ENCODE data around the gene ARL2BP.

Gene ARL2BP

GRCh38 chr16:57226701-57227621, 18.1 kb upstream of the ARL2BP start:
- peaks cover 91% of the 10 kb centered on the region for H3K36me3 Mint-ChIP-seq (ENCODE audit: low read depth)

GRCh38 chr16:57229079-57229478, 16.0 kb upstream of the ARL2BP start:
- Mint-ChIP-seq H3K4me1 (ENCODE audit: low read depth) (no peaks in the 10 kb centered on the region), H3K4me3 (no peak overlapping the region), H3K9me3 (no peaks in the 10 kb centered on the region), H3K36me3 (ENCODE audit: low read depth) (peaks cover 90% of the 10 kb centered on the region), H3K27me3 (no peaks in the 10 kb centered on the region), H3K27ac (no peak overlapping the region)
- DNase-seq: no peak

More at GRCh38 chr16:57226701-57227621, 18.1 kb upstream of the ARL2BP start:
- DNase-seq: no peak
- Mint-ChIP-seq H3K27me3 (no peaks in the 10 kb centered on the region), H3K4me3 (no peak overlapping the region), H3K27ac (peak overlapping the region; percentile 37), H3K9me3 (no peaks in the 10 kb centered on the region), H3K4me1 (ENCODE audit: low read depth) (no peaks in the 10 kb centered on the region)

- H3K9me3 Mint-ChIP-seq: no peaks in the 10 kb centered on the region
- H3K27ac Mint-ChIP-seq: no peak overlapping the region
- no peak overlapping the region for H3K4me3 Mint-ChIP-seq
- H3K4me1 Mint-ChIP-seq (ENCODE audit: low read depth): peaks cover 10% of the 10 kb centered on the region
- no peaks in the 10 kb centered on the region for H3K27me3 Mint-ChIP-seq
- DNase-seq: no peak
- H3K36me3 Mint-ChIP-seq (ENCODE audit: low read depth): peaks cover 87% of the 10 kb centered on the region
These were observed 13.2 kb upstream of the ARL2BP start for GRCh38 chr16:57231821-57232350.

- DNase-seq: no peak
- Mint-ChIP-seq H3K4me3 (no peak overlapping the region), H3K4me1 (ENCODE audit: low read depth) (peaks cover 14% of the 10 kb centered on the region), H3K27me3 (no peaks in the 10 kb centered on the region), H3K36me3 (ENCODE audit: low read depth) (peaks cover 82% of the 10 kb centered on the region), H3K9me3 (no peaks in the 10 kb centered on the region), H3K27ac (no peak overlapping the region)
These were observed 10.9 kb upstream of the ARL2BP start for GRCh38 chr16:57233944-57234706.

GRCh38 chr16:57234707-57235092, 10.4 kb upstream of the ARL2BP start:
- peaks cover 83% of the 10 kb centered on the region for H3K36me3 Mint-ChIP-seq (ENCODE audit: low read depth)
- peaks cover 16% of the 10 kb centered on the region for H3K4me1 Mint-ChIP-seq (ENCODE audit: low read depth)
- peak overlapping the region; percentile 52 for H3K27ac Mint-ChIP-seq
- H3K27me3 Mint-ChIP-seq: no peaks in the 10 kb centered on the region
- no peaks in the 10 kb centered on the region for H3K9me3 Mint-ChIP-seq
- no peak overlapping the region for H3K4me3 Mint-ChIP-seq
- DNase-seq: no peak

GRCh38 chr16:57235128-57236021, 9.7 kb upstream of the ARL2BP start:
- no peak overlapping the region for H3K4me3 Mint-ChIP-seq
- no peaks in the 10 kb centered on the region for H3K9me3 Mint-ChIP-seq
- H3K27ac Mint-ChIP-seq: peak overlapping the region; percentile 77
- peaks cover 16% of the 10 kb centered on the region for H3K4me1 Mint-ChIP-seq (ENCODE audit: low read depth)
- peaks cover 84% of the 10 kb centered on the region for H3K36me3 Mint-ChIP-seq (ENCODE audit: low read depth)
- H3K27me3 Mint-ChIP-seq: no peaks in the 10 kb centered on the region
- DNase-seq: no peak

GRCh38 chr16:57236022-57236350, 9.1 kb upstream of the ARL2BP start:
- DNase-seq: no peak
- Mint-ChIP-seq H3K4me3 (no peak overlapping the region), H3K4me1 (ENCODE audit: low read depth) (peaks cover 16% of the 10 kb centered on the region), H3K36me3 (ENCODE audit: low read depth) (peaks cover 81% of the 10 kb centered on the region), H3K9me3 (no peaks in the 10 kb centered on the region), H3K27me3 (no peaks in the 10 kb centered on the region), H3K27ac (peak overlapping the region; percentile 77)

- peaks cover 56% of the 10 kb centered on the region for H3K36me3 Mint-ChIP-seq (ENCODE audit: low read depth)
- H3K27ac Mint-ChIP-seq: peak overlapping the region; percentile 30
- H3K4me3 Mint-ChIP-seq: no peak overlapping the region
- no peak for DNase-seq
- H3K4me1 Mint-ChIP-seq (ENCODE audit: low read depth): peaks cover 16% of the 10 kb centered on the region
- no peaks in the 10 kb centered on the region for H3K9me3 Mint-ChIP-seq
- H3K27me3 Mint-ChIP-seq: no peaks in the 10 kb centered on the region
These were observed 6.4 kb upstream of the ARL2BP start for GRCh38 chr16:57238682-57239081.

GRCh38 chr16:57239107-57239506, 6.0 kb upstream of the ARL2BP start:
- no peaks in the 10 kb centered on the region for H3K9me3 Mint-ChIP-seq
- H3K4me1 Mint-ChIP-seq (ENCODE audit: low read depth): peaks cover 17% of the 10 kb centered on the region
- H3K27me3 Mint-ChIP-seq: no peaks in the 10 kb centered on the region
- H3K4me3 Mint-ChIP-seq: no peak overlapping the region
- DNase-seq: no peak
- H3K27ac Mint-ChIP-seq: peak overlapping the region; percentile 30
- peaks cover 52% of the 10 kb centered on the region for H3K36me3 Mint-ChIP-seq (ENCODE audit: low read depth)

GRCh38 chr16:57240851-57241250, 4.2 kb upstream of the ARL2BP start:
- H3K27ac Mint-ChIP-seq: no peak overlapping the region

GRCh38 chr16:57242650-57243049, 2.4 kb upstream of the ARL2BP start:
- no peak overlapping the region for H3K4me3 Mint-ChIP-seq

More at GRCh38 chr16:57240851-57241250, 4.2 kb upstream of the ARL2BP start:
- Mint-ChIP-seq H3K4me3 (no peak overlapping the region), H3K4me1 (ENCODE audit: low read depth) (peaks cover 22% of the 10 kb centered on the region), H3K36me3 (ENCODE audit: low read depth) (peaks cover 39% of the 10 kb centered on the region), H3K9me3 (no peaks in the 10 kb centered on the region), H3K27me3 (no peaks in the 10 kb centered on the region)
- no peak for DNase-seq

GRCh38 chr16:57244463-57244766, 644 bp upstream of the ARL2BP start:
- peak overlapping the region; percentile 95 for H3K27ac Mint-ChIP-seq
- DNase-seq: no peak
- H3K4me1 Mint-ChIP-seq (ENCODE audit: low read depth): peaks cover 23% of the 10 kb centered on the region
- no peaks in the 10 kb centered on the region for H3K27me3 Mint-ChIP-seq
- H3K36me3 Mint-ChIP-seq (ENCODE audit: low read depth): peaks cover 40% of the 10 kb centered on the region
- H3K4me3 Mint-ChIP-seq: peak overlapping the region; percentile 85
- H3K9me3 Mint-ChIP-seq: no peaks in the 10 kb centered on the region

More at GRCh38 chr16:57242650-57243049, 2.4 kb upstream of the ARL2BP start:
- peaks cover 25% of the 10 kb centered on the region for H3K4me1 Mint-ChIP-seq (ENCODE audit: low read depth)
- H3K9me3 Mint-ChIP-seq: no peaks in the 10 kb centered on the region
- peaks cover 43% of the 10 kb centered on the region for H3K36me3 Mint-ChIP-seq (ENCODE audit: low read depth)
- no peak for DNase-seq
- H3K27ac Mint-ChIP-seq: peak overlapping the region; percentile 22
- H3K27me3 Mint-ChIP-seq: no peaks in the 10 kb centered on the region

GRCh38 chr16:57245472-57246113, 534 bp downstream of the ARL2BP start:
- peak overlapping the region; percentile 85 for H3K4me3 Mint-ChIP-seq
- peaks cover 42% of the 10 kb centered on the region for H3K36me3 Mint-ChIP-seq (ENCODE audit: low read depth)
- peaks cover 23% of the 10 kb centered on the region for H3K4me1 Mint-ChIP-seq (ENCODE audit: low read depth)
- H3K27ac Mint-ChIP-seq: peak overlapping the region; percentile 67
- no peaks in the 10 kb centered on the region for H3K27me3 Mint-ChIP-seq
- H3K9me3 Mint-ChIP-seq: no peaks in the 10 kb centered on the region
- DNase-seq: no peak

GRCh38 chr16:57251352-57251751, 6.3 kb downstream of the ARL2BP start:
- Mint-ChIP-seq H3K4me3 (no peak overlapping the region), H3K4me1 (ENCODE audit: low read depth) (peaks cover 6% of the 10 kb centered on the region), H3K27me3 (no peaks in the 10 kb centered on the region), H3K27ac (no peak overlapping the region), H3K9me3 (no peaks in the 10 kb centered on the region), H3K36me3 (ENCODE audit: low read depth) (peaks cover 69% of the 10 kb centered on the region)
- no peak for DNase-seq
